MM.1S (cell line): ENCODE data around the gene PTPRK.

ENCODE experiments used
- CTCF ChIP-seq: fragments of 300-600 bp; sonication (generic); IDR thresholded peaks from 2 replicates; pipeline ENCODE4 v1.5.1; 2016; ENCODE audit warnings: antibody characterized with exemption, low read length, mixed read lengths
- EZH2 ChIP-seq: fragments of 300-600 bp; sonication (generic); optimal IDR thresholded peaks from 2 replicates; pipeline ENCODE3; 2017; ENCODE audit warnings: low read depth, mild to moderate bottlenecking, antibody characterized with exemption, low read length, mixed read lengths
- EZH2phosphoT487 ChIP-seq: fragments of 300-600 bp; sonication (generic); IDR thresholded peaks from 2 replicates; pipeline ENCODE4 v1.6.1; 2018; ENCODE audit warnings: antibody characterized with exemption, low read length

DNA sequence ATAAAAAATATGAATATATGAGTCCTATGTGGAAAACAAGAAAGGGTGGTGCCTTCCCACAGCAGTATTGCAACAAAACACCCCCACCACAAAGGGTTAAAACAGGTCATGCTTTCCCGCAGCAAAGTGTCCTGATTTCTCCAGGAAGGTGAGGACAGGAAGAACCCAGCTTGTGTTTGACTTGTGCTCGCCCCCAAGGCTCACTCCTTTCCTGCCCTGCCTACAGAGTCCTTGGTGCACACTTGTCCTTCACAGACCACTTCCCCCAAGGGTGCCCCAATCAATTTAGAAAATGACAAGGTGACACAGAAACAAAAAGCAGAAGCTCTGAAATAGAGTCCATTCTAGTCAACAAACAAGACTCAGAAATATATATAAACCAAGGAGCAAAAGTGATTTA is 237.4 kb downstream of the PTPRK start:
- TF ChIP-seq CTCF = no peak
- no peak for TF ChIP-seq EZH2
- TF ChIP-seq EZH2phosphoT487 = no peak
